Spinal cord (tissue), 10 donors: Measurements from ENCODE around the gene NFKBIB. TPM values are rescaled to one million over a fixed set of nuclear protein-coding genes. Genes with fewer than 3 reads are reported as not detected.
"Not testable (repeated sequence)": the region's sequence is repeated elsewhere in the genome, so short reads cannot be mapped to it uniquely, and the experiment has no call there.

Source experiments
- DNase-seq, 6 donors: peaks; one replicate each; pipeline versions ENCODE4 v3.0.0 to v3.0.0-alpha.2; 2013 to 2015; ENCODE audit warnings: low spot score in 6 of 6, low read depth in 4 of 6
- H3K27ac ChIP-seq: one replicate; pipeline ENCODE4 v1.5.1; 2013; ENCODE audit warnings: low read depth, low read length, control low read depth
- H3K27me3 ChIP-seq: one replicate; pipeline ENCODE4 v1.6.1; 2013; ENCODE audit warnings: low read length; ENCODE audit not compliant: control insufficient read depth, insufficient read depth
- H3K36me3 ChIP-seq: one replicate; pipeline ENCODE4 v1.6.1; 2013; ENCODE audit warnings: low read length; ENCODE audit not compliant: control insufficient read depth, insufficient read depth
- H3K4me1 ChIP-seq: one replicate; pipeline ENCODE4 v1.6.1; 2013; ENCODE audit warnings: low read length; ENCODE audit not compliant: control insufficient read depth, insufficient read depth
- H3K4me3 ChIP-seq: one replicate; pipeline ENCODE4 v1.5.1; 2013; ENCODE audit warnings: low read depth, low read length, control low read depth
- H3K9me3 ChIP-seq: one replicate; pipeline ENCODE4 v1.6.1; 2013; ENCODE audit warnings: low read length; ENCODE audit not compliant: control insufficient read depth, insufficient read depth
- WGBS: methylation state at CpG from one replicate; pipeline ENCODE4 v1.1.5; 2013; ENCODE audit warnings: missing lambda C conversion rate; ENCODE audit not compliant: insufficient coverage; 5-methylcytosine and 5-hydroxymethylcytosine counted together
- polyA plus RNA-seq, 2 donors: library from polyadenylated mRNA; unstranded; fragments of 120-200 nt; gene quantifications; one replicate each; pipeline ENCODE4 v1.2.1, GENCODE V29; 2013; ENCODE audit not compliant: insufficient read length in 2 of 2
- total RNA-seq, 2 donors: library from RNA; depleted of rRNA in 1 of 2; stranded (reverse); fragments of 120-200 nt in 1 of 2; fragments of >200 nt in 1 of 2; gene quantifications; one replicate each; pipeline versions ENCODE4 v1.2.3 to v1.2.4, GENCODE V29; 2013 to 2014
- donor health status: healthy.

NFKBIB gene
- total and polyA plus RNA-seq, 4 donors, result 5.6 to 14.8 (median 12.7) TPM

GRCh38 chr19:38873400-38873799 is 26.4 kb upstream of the NFKBIB start:
- H3K4me1 ChIP-seq, result peaks cover 18% of the 10 kb centered on the region
- not testable (repeated sequence) for H3K27me3 ChIP-seq

GRCh38 chr19:38875656-38876395 is 23.9 kb upstream of the NFKBIB start:
- H3K27me3 ChIP-seq, result no peaks in the 10 kb centered on the region
- 50% methylated on average over 3 of the region's 6 CpGs for WGBS
- H3K4me3 ChIP-seq, result no peak overlapping the region
- no peaks in the 10 kb centered on the region for H3K9me3 ChIP-seq
- no peak for DNase-seq
- H3K27ac ChIP-seq, result no peak overlapping the region
- H3K36me3 ChIP-seq, result peaks cover 41% of the 10 kb centered on the region
- H3K4me1 ChIP-seq, result peaks cover 9% of the 10 kb centered on the region

More at GRCh38 chr19:38873400-38873799, 26.4 kb upstream of the NFKBIB start:
- not testable (repeated sequence) for H3K27ac ChIP-seq, H3K4me3 ChIP-seq, H3K9me3 ChIP-seq, DNase-seq
- 93% methylated on average over 10 of the region's 10 CpGs for WGBS
- H3K36me3 ChIP-seq, result peaks cover 22% of the 10 kb centered on the region

GRCh38 chr19:38877781-38878574 is 21.8 kb upstream of the NFKBIB start, which contains the start of gene RINL:
Gene RINL, minus strand, starts transcription at chr19:38878275. Its CDS starts 1,533 bp downstream, at chr19:38876742.
- Histone ChIP-seq H3K4me3 (no peak within 1 kb of the TSS), H3K27ac (no peak within 1 kb of the TSS), H3K9me3 (no peaks in the 10 kb centered on the region), H3K27me3 (no peaks in the 10 kb centered on the region), H3K36me3 (peaks cover 53% of the 10 kb centered on the region), H3K4me1 (peaks cover 17% of the 10 kb centered on the region)
- DNase-seq, result no peak
- 41% methylated on average over 8 of the region's 11 CpGs for WGBS

- Histone ChIP-seq H3K27ac (no peak overlapping the region), H3K4me1 (peaks cover 22% of the 10 kb centered on the region), H3K9me3 (no peaks in the 10 kb centered on the region), H3K36me3 (peaks cover 61% of the 10 kb centered on the region), H3K4me3 (no peak overlapping the region), H3K27me3 (no peaks in the 10 kb centered on the region)
- 79% methylated on average over 14 of the region's 16 CpGs for WGBS
- no peak for DNase-seq
Measured at GRCh38 chr19:38878575-38879399, 21.0 kb upstream of the NFKBIB start.

- Histone ChIP-seq H3K9me3 (no peaks in the 10 kb centered on the region), H3K27ac (no peak overlapping the region), H3K27me3 (no peaks in the 10 kb centered on the region), H3K4me3 (no peak overlapping the region), H3K36me3 (peaks cover 62% of the 10 kb centered on the region), H3K4me1 (peaks cover 22% of the 10 kb centered on the region)
- no peak for DNase-seq
- WGBS, result 93% methylated on average over 9 of the region's 11 CpGs
Measured at GRCh38 chr19:38879400-38879751, 20.4 kb upstream of the NFKBIB start.

- Histone ChIP-seq H3K4me3 (no peak overlapping the region), H3K4me1 (peaks cover 22% of the 10 kb centered on the region), H3K27ac (no peak overlapping the region), H3K9me3 (no peaks in the 10 kb centered on the region), H3K27me3 (no peaks in the 10 kb centered on the region), H3K36me3 (peaks cover 69% of the 10 kb centered on the region)
- DNase-seq, result no peak
- 90% methylated on average over 16 of the region's 19 CpGs for WGBS
Measured at GRCh38 chr19:38880076-38880881, 19.5 kb upstream of the NFKBIB start.

GRCh38 chr19:38880882-38881609 is 18.7 kb upstream of the NFKBIB start:
- peaks cover 22% of the 10 kb centered on the region for H3K4me1 ChIP-seq
- H3K4me3 ChIP-seq, result no peak overlapping the region
- H3K36me3 ChIP-seq, result peaks cover 69% of the 10 kb centered on the region
- H3K27me3 ChIP-seq, result no peaks in the 10 kb centered on the region
- 91% methylated on average over 16 of the region's 19 CpGs for WGBS
- no peaks in the 10 kb centered on the region for H3K9me3 ChIP-seq
- H3K27ac ChIP-seq, result no peak overlapping the region
- no peak for DNase-seq

- Histone ChIP-seq H3K27me3 (no peaks in the 10 kb centered on the region), H3K36me3 (peaks cover 74% of the 10 kb centered on the region), H3K4me3 (no peak overlapping the region), H3K9me3 (no peaks in the 10 kb centered on the region), H3K4me1 (peaks cover 22% of the 10 kb centered on the region), H3K27ac (no peak overlapping the region)
- DNase-seq, result no peak
- WGBS, result 89% methylated on average over 7 of the region's 9 CpGs
Measured at GRCh38 chr19:38883286-38883685, 16.5 kb upstream of the NFKBIB start.
